GF-D8 (cell line): ENCODE results near the gene CALN1.

Experiments
- DNase-seq: peaks from one replicate; lab custom pipeline; 2025; lab: John Stamatoyannopoulos, UW

CALN1 gene

GRCh38 chr7:71787513-71787912 is 624.6 kb downstream of the CALN1 start:
- DNase-seq = no peak

- DNase-seq = no peak
These were observed 626.9 kb downstream of the CALN1 start for GRCh38 chr7:71785216-71785615.

- no peak for DNase-seq
These were observed 627.4 kb downstream of the CALN1 start for GRCh38 chr7:71784781-71785180.

GRCh38 chr7:71784180-71784579 is 628.0 kb downstream of the CALN1 start:
- no peak for DNase-seq

GRCh38 chr7:71783779-71784178 is 628.4 kb downstream of the CALN1 start:
- no peak for DNase-seq

GRCh38 chr7:71782051-71782450 is 630.1 kb downstream of the CALN1 start:
- no peak for DNase-seq

GRCh38 chr7:71780282-71780681 is 631.9 kb downstream of the CALN1 start:
- no peak for DNase-seq

- no peak for DNase-seq
These were observed 634.9 kb downstream of the CALN1 start for GRCh38 chr7:71777278-71777677.

- no peak for DNase-seq
These were observed 635.4 kb downstream of the CALN1 start for GRCh38 chr7:71776726-71777125.

- DNase-seq = no peak
These were observed 636.5 kb downstream of the CALN1 start for GRCh38 chr7:71775648-71776047.

- no peak for DNase-seq
These were observed 639.4 kb downstream of the CALN1 start for GRCh38 chr7:71772779-71773178.

- DNase-seq = no peak
These were observed 641.8 kb downstream of the CALN1 start for GRCh38 chr7:71770269-71770907.

GRCh38 chr7:71769326-71769725 is 642.8 kb downstream of the CALN1 start:
- no peak for DNase-seq

GRCh38 chr7:71768450-71768849 is 643.7 kb downstream of the CALN1 start:
- no peak for DNase-seq

- DNase-seq = no peak
These were observed 646.1 kb downstream of the CALN1 start for GRCh38 chr7:71766016-71766415.

- no peak for DNase-seq
These were observed 650.8 kb downstream of the CALN1 start for GRCh38 chr7:71761336-71761735.

GRCh38 chr7:71754828-71755227 is 657.3 kb downstream of the CALN1 start:
- DNase-seq = no peak

- DNase-seq = no peak
These were observed 658.0 kb downstream of the CALN1 start for GRCh38 chr7:71753956-71754664.

GRCh38 chr7:71753236-71753635 is 658.9 kb downstream of the CALN1 start:
- DNase-seq = no peak

GRCh38 chr7:71752171-71752935 is 659.8 kb downstream of the CALN1 start:
- no peak for DNase-seq

GRCh38 chr7:71750290-71750689 is 661.8 kb downstream of the CALN1 start:
- no peak for DNase-seq

GRCh38 chr7:71746006-71746405 is 666.1 kb downstream of the CALN1 start:
- no peak for DNase-seq

GRCh38 chr7:71740174-71740560 is 672.0 kb downstream of the CALN1 start:
- no peak for DNase-seq
